HepG2 (cell line): ENCODE measurements around the gene TRAF3.

ENCODE experiments used
- ATF6 ChIP-seq: sonication (generic); formaldehyde crosslinking; conservative IDR thresholded peaks from 2 replicates; pipeline ENCODE4 v1.4.0; 2020; ENCODE audit warnings: missing genetic modification reagents
- ATRX ChIP-seq: sonication (generic); formaldehyde crosslinking; IDR thresholded peaks from 2 replicates; pipeline ENCODE4 v1.4.0; 2020; ENCODE audit warnings: missing genetic modification reagents, borderline replicate concordance
- CHD2 ChIP-seq: IDR thresholded peaks from 2 replicates; pipeline ENCODE4 v1.6.1; 2011; ENCODE audit warnings: low read depth, low read length, improper control_type of control experiment
- JUNB ChIP-seq: sonication (generic); formaldehyde crosslinking; IDR thresholded peaks from 2 replicates; pipeline ENCODE4 v1.8.0; 2022; ENCODE audit warnings: missing genetic modification reagents, mild to moderate bottlenecking, borderline replicate concordance
- REPIN1 ChIP-seq: sonication (generic); formaldehyde crosslinking; IDR thresholded peaks from 2 replicates; pipeline ENCODE4 v1.8.0; 2022; ENCODE audit warnings: missing genetic modification reagents, low read depth, mild to moderate bottlenecking, borderline replicate concordance
- RORA ChIP-seq: sonication (generic); formaldehyde crosslinking; IDR thresholded peaks from 2 replicates; pipeline ENCODE4 v1.5.0; 2020; ENCODE audit warnings: mild to moderate bottlenecking, missing genetic modification reagents, moderate library complexity
- SALL2 ChIP-seq: sonication (generic); formaldehyde crosslinking; IDR thresholded peaks from 2 replicates; pipeline ENCODE4 v1.8.1; 2023; ENCODE audit warnings: mild to moderate bottlenecking, missing genetic modification reagents, inconsistent platforms
- ZBTB20 ChIP-seq: sonication (generic); formaldehyde crosslinking; IDR thresholded peaks from 2 replicates; pipeline ENCODE4 v1.8.1; 2023; ENCODE audit warnings: missing genetic modification reagents, low read depth, mild to moderate bottlenecking, borderline replicate concordance
- ZHX1 ChIP-seq: sonication (generic); formaldehyde crosslinking; IDR thresholded peaks from 2 replicates; pipeline ENCODE4 v1.8.1; 2022; ENCODE audit warnings: low read depth, mild to moderate bottlenecking, missing genetic modification reagents
- ZNF274 ChIP-seq: sonication (generic); formaldehyde crosslinking; IDR thresholded peaks from 2 replicates; pipeline ENCODE4 v1.5.1; 2020; ENCODE audit warnings: mild to moderate bottlenecking, missing genetic modification reagents
- TF ChIP-seq, protein P1 (sequence below): sonication (generic); formaldehyde crosslinking; IDR thresholded peaks from 2 replicates; pipeline ENCODE4 v1.8.1; 2023; ENCODE audit warnings: missing genetic modification reagents, inconsistent platforms, borderline replicate concordance
- TF ChIP-seq, protein P2 (sequence below): sonication (generic); formaldehyde crosslinking; IDR thresholded peaks from 2 replicates; pipeline ENCODE4 v1.5.0; 2020; ENCODE audit warnings: mild to moderate bottlenecking, missing genetic modification reagents, moderate library complexity
- TF ChIP-seq, protein P3 (sequence below), 2 experiments: sonication (generic) in 1 of 2; formaldehyde crosslinking in 1 of 2; IDR thresholded peaks; 2 replicates each; pipeline versions ENCODE4 v1.5.1 to v1.6.1; 2011 to 2020; ENCODE audit warnings: borderline replicate concordance in 1 of 2, low read depth in 1 of 2, low read length in 1 of 2, mild to moderate bottlenecking in 1 of 2, missing genetic modification reagents in 1 of 2, moderate library complexity in 1 of 2

- TF ChIP-seq, protein P1, sequence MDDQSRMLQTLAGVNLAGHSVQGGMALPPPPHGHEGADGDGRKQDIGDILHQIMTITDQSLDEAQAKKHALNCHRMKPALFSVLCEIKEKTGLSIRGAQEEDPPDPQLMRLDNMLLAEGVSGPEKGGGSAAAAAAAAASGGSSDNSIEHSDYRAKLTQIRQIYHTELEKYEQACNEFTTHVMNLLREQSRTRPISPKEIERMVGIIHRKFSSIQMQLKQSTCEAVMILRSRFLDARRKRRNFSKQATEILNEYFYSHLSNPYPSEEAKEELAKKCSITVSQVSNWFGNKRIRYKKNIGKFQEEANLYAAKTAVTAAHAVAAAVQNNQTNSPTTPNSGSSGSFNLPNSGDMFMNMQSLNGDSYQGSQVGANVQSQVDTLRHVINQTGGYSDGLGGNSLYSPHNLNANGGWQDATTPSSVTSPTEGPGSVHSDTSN (CRISPR knock-in tag) = no peak
- TF ChIP-seq ZBTB20 (CRISPR knock-in tag) (no peak), REPIN1 (CRISPR knock-in tag) (no peak), RORA (CRISPR knock-in tag) (no peak), CHD2 (no peak), ATF6 (CRISPR knock-in tag) (no peak), ZNF274 (CRISPR knock-in tag) (no peak), SALL2 (CRISPR knock-in tag) (no peak), JUNB (no peak), ATRX (CRISPR knock-in tag) (no peak), ZHX1 (CRISPR knock-in tag) (no peak)
- TF ChIP-seq, protein P2, sequence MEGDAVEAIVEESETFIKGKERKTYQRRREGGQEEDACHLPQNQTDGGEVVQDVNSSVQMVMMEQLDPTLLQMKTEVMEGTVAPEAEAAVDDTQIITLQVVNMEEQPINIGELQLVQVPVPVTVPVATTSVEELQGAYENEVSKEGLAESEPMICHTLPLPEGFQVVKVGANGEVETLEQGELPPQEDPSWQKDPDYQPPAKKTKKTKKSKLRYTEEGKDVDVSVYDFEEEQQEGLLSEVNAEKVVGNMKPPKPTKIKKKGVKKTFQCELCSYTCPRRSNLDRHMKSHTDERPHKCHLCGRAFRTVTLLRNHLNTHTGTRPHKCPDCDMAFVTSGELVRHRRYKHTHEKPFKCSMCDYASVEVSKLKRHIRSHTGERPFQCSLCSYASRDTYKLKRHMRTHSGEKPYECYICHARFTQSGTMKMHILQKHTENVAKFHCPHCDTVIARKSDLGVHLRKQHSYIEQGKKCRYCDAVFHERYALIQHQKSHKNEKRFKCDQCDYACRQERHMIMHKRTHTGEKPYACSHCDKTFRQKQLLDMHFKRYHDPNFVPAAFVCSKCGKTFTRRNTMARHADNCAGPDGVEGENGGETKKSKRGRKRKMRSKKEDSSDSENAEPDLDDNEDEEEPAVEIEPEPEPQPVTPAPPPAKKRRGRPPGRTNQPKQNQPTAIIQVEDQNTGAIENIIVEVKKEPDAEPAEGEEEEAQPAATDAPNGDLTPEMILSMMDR (CRISPR knock-in tag) = no peak
- TF ChIP-seq, protein P3, sequence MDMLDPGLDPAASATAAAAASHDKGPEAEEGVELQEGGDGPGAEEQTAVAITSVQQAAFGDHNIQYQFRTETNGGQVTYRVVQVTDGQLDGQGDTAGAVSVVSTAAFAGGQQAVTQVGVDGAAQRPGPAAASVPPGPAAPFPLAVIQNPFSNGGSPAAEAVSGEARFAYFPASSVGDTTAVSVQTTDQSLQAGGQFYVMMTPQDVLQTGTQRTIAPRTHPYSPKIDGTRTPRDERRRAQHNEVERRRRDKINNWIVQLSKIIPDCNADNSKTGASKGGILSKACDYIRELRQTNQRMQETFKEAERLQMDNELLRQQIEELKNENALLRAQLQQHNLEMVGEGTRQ (IDR thresholded peaks at IDR 0.05; ENCODE audit: low read depth, low read length) = no peak
- TF ChIP-seq, protein P3 (CRISPR knock-in tag; IDR thresholded peaks at IDR 0.05; ENCODE audit: borderline replicate concordance) = no peak
Measured at GRCh38 chr14:102882226-102882906, 105.1 kb downstream of the TRAF3 start.
